A549 (cell line): Measurements from ENCODE around the gene PTH2. TPM values are rescaled to one million over a fixed set of nuclear protein-coding genes. Genes with fewer than 3 reads are reported as not detected.

ENCODE experiments used
- ATAC-seq, 2 experiments: fragments of 200-7000 bp in 1 of 2; fragments of >200 bp in 1 of 2; cut with Nextera tagmentation in 1 of 2; cut with Tn5 transposase in 1 of 2; 3 replicates each; pipeline versions ENCODE4 v1.8.0 to v1.9.1; 2018 to 2020; ENCODE audit warnings: mild to moderate bottlenecking in 1 of 2, moderate library complexity in 1 of 2
- CTCF ChIA-PET: fragments of 300-600 bp; sonication (Branson Sonifier 250); formaldehyde crosslinking; extraction: SDS; loops from one replicate; lab custom pipeline; 2021; ENCODE audit warnings: antibody characterized with exemption, inconsistent platforms; lab: Yijun Ruan, JAX
- POLR2A ChIA-PET: fragments of 350-600 bp; formaldehyde crosslinking; extraction: SDS; loops from one replicate; lab custom pipeline; 2021; ENCODE audit warnings: antibody characterized with exemption, inconsistent platforms; lab: Yijun Ruan, JAX
- DNase-seq, 2 experiments: peaks; one replicate each; pipeline versions ENCODE4 v3.0.0 to v3.0.0-alpha.2; 2011 to 2016; ENCODE audit warnings: low read depth in 1 of 2, low spot score in 1 of 2
- FAIRE-seq: peaks from 2 replicates; lab custom pipeline; 2011; peaks lifted over from hg19 to GRCh38; lab: Jason Lieb, UNC
- H3K27ac ChIP-seq, 2 experiments: fragments of >200 bp; sonication (Bioruptor Twin); formaldehyde crosslinking; 3 replicates each; pipeline ENCODE4 v1.5.1; 2016 to 2017
- H3K4me1 ChIP-seq: fragments of >200 bp; sonication (Bioruptor Twin); formaldehyde crosslinking; 3 replicates; pipeline ENCODE4 v1.6.1; 2016
- H3K4me2 ChIP-seq: fragments of >200 bp; sonication (Bioruptor Twin); formaldehyde crosslinking; 3 replicates; pipeline ENCODE4 v1.6.1; 2016
- H3K4me3 ChIP-seq: fragments of >200 bp; sonication (Bioruptor Twin); formaldehyde crosslinking; 3 replicates; pipeline ENCODE4 v1.5.1; 2016
- H3K9me3 ChIP-seq: fragments of >200 bp; sonication (Bioruptor Twin); formaldehyde crosslinking; 3 replicates; pipeline ENCODE4 v1.6.1; 2016
- CEBPB ChIP-seq, 2 experiments: fragments of >200 bp in 1 of 2; sonication (Bioruptor Twin) in 1 of 2; formaldehyde crosslinking in 1 of 2; IDR thresholded peaks; 2 replicates each; pipeline ENCODE4 v1.6.1; 2012 to 2016
- CHD2 ChIP-seq: fragments of 150-350 bp; IDR thresholded peaks from 2 replicates; pipeline ENCODE4 v1.6.1; 2014; ENCODE audit warnings: low read length; ENCODE audit not compliant: partially characterized antibody
- EP300 ChIP-seq, 2 experiments: fragments of >200 bp; sonication (Bioruptor Twin); formaldehyde crosslinking; IDR thresholded peaks; 2 replicates in 1 of 2; 3 replicates in 1 of 2; pipeline ENCODE4 v1.6.1; 2016 to 2017
- ESRRA ChIP-seq: fragments of 150-350 bp; IDR thresholded peaks from 2 replicates; pipeline ENCODE4 v1.6.1; 2014; ENCODE audit warnings: mild to moderate bottlenecking, low read length, borderline replicate concordance
- FOSL2 ChIP-seq, 2 experiments: fragments of 450-650 bp in 1 of 2; fragments of >200 bp in 1 of 2; sonication (Bioruptor Twin) in 1 of 2; formaldehyde crosslinking; IDR thresholded peaks; 2 replicates each; pipeline versions ENCODE4 v1.5.0 to v1.6.1; 2016 to 2020; ENCODE audit warnings: mild to moderate bottlenecking in 1 of 2, moderate library complexity in 1 of 2
- FOXS1 ChIP-seq: fragments of 250-450 bp; sonication (Bioruptor Pico); IDR thresholded peaks from 2 replicates; pipeline ENCODE4 v1.5.0; 2020; ENCODE audit warnings: mild to moderate bottlenecking, moderate library complexity
- KDM5A ChIP-seq: fragments of 200-600 bp; sonication (generic); IDR thresholded peaks from 2 replicates; pipeline ENCODE4 v1.6.1; 2016; ENCODE audit warnings: antibody characterized with exemption, mild to moderate bottlenecking
- PHF8 ChIP-seq: fragments of 200-600 bp; sonication (generic); IDR thresholded peaks from 2 replicates; pipeline ENCODE4 v1.6.1; 2016; ENCODE audit warnings: low read depth, mild to moderate bottlenecking, antibody characterized with exemption, moderate library complexity, borderline replicate concordance
- POLR2A ChIP-seq: IDR thresholded peaks from 2 replicates; pipeline ENCODE4 v1.6.1; 2012; ENCODE audit warnings: mild to moderate bottlenecking, low read length
- RAD21 ChIP-seq, 2 experiments: fragments of >200 bp in 1 of 2; sonication (Bioruptor Twin) in 1 of 2; formaldehyde crosslinking in 1 of 2; IDR thresholded peaks in 1 of 2; conservative IDR thresholded peaks in 1 of 2; 2 replicates in 1 of 2; 3 replicates in 1 of 2; pipeline ENCODE4 v1.6.1; 2012 to 2018; ENCODE audit warnings: inconsistent platforms in 1 of 2
- RARB ChIP-seq: fragments of 250-450 bp; sonication (Bioruptor Pico); IDR thresholded peaks from 2 replicates; pipeline ENCODE4 v1.8.0; 2021; ENCODE audit warnings: mild to moderate bottlenecking, moderate library complexity
- RFX5 ChIP-seq: fragments of 450-650 bp; IDR thresholded peaks from 2 replicates; pipeline ENCODE4 v1.7.1; 2014; ENCODE audit warnings: antibody characterized with exemption, mild to moderate bottlenecking, moderate library complexity
- SMC3 ChIP-seq: fragments of >200 bp; sonication (Bioruptor Twin); formaldehyde crosslinking; IDR thresholded peaks from 3 replicates; pipeline ENCODE4 v1.6.1; 2018; ENCODE audit warnings: inconsistent platforms
- ZFP36 ChIP-seq: fragments of 450-650 bp; IDR thresholded peaks from 2 replicates; pipeline ENCODE4 v1.6.1; 2014; ENCODE audit warnings: borderline replicate concordance; ENCODE audit not compliant: partially characterized antibody
- WGBS: methylation state at CpG from one replicate; pipeline ENCODE4 v1.1.6; 2017; ENCODE audit errors: missing lambda C conversion rate; 5-methylcytosine and 5-hydroxymethylcytosine counted together
- polyA plus RNA-seq, 4 experiments: library from polyadenylated mRNA; depleted of rRNA in 3 of 4; stranded (reverse); fragments of >200 nt; fragmentation: RNase III in 1 of 4; extraction: RNeasy Plus Mini Kit Qiagen cat#74134 plus additional on column Dnase treatment in 1 of 4; gene quantifications; 2 replicates in 3 of 4; 3 replicates in 1 of 4; pipeline ENCODE4 v1.2.3, GENCODE V29; 2011 to 2017
- TF ChIP-seq, protein P1 (sequence below): fragments of 150-350 bp; IDR thresholded peaks from 2 replicates; pipeline ENCODE4 v1.6.1; 2014; ENCODE audit warnings: low read depth, mild to moderate bottlenecking, low read length
- TF ChIP-seq, protein P2 (sequence below): fragments of >200 bp; sonication (Bioruptor Twin); formaldehyde crosslinking; IDR thresholded peaks from 3 replicates; pipeline ENCODE4 v1.5.1; 2016
- TF ChIP-seq, protein P3 (sequence below): fragments of >200 bp; sonication (Bioruptor Twin); formaldehyde crosslinking; IDR thresholded peaks from 2 replicates; pipeline ENCODE4 v1.6.1; 2016
- TF ChIP-seq, protein P4 (sequence below): IDR thresholded peaks from 2 replicates; pipeline ENCODE4 v1.6.1; 2012; ENCODE audit warnings: low read depth, borderline replicate concordance
- TF ChIP-seq, protein P5 (sequence below): fragments of 250-450 bp; sonication (Bioruptor Pico); IDR thresholded peaks from 2 replicates; pipeline ENCODE4 v1.5.0; 2021; ENCODE audit warnings: mild to moderate bottlenecking, moderate library complexity, borderline replicate concordance

PTH2 gene
- polyA plus RNA-seq, 2 of the 4 experiments (the other 2 are of a cell fraction) = not detected

DNA sequence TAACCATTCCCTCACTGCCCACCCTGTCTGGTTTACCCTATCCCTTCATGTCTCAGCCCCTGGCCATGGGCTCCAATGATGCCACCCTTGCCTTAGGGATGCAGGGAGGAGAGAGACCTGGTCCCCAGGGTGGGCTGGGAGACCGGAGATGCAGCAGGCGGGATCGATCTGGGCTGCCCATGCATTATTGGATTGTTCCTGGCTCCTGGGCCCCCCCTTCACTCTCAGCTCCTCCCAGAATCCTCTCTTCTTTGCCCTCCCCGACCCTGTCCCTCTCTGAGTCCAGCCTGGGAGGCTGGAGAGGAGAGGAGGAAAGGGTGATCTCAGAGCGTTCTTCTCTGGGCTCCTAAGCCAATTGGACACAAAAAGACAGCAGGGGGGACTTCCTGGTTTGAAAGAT lies 29.4 kb downstream of the PTH2 start (continued):
- TF ChIP-seq FOXS1 (CRISPR knock-in tag) (no peak), EP300 (IDR thresholded peaks at IDR 0.05) (no peak), POLR2A (no peak)
- TF ChIP-seq, protein P1, sequence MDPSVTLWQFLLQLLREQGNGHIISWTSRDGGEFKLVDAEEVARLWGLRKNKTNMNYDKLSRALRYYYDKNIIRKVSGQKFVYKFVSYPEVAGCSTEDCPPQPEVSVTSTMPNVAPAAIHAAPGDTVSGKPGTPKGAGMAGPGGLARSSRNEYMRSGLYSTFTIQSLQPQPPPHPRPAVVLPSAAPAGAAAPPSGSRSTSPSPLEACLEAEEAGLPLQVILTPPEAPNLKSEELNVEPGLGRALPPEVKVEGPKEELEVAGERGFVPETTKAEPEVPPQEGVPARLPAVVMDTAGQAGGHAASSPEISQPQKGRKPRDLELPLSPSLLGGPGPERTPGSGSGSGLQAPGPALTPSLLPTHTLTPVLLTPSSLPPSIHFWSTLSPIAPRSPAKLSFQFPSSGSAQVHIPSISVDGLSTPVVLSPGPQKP = no peak

DNA sequence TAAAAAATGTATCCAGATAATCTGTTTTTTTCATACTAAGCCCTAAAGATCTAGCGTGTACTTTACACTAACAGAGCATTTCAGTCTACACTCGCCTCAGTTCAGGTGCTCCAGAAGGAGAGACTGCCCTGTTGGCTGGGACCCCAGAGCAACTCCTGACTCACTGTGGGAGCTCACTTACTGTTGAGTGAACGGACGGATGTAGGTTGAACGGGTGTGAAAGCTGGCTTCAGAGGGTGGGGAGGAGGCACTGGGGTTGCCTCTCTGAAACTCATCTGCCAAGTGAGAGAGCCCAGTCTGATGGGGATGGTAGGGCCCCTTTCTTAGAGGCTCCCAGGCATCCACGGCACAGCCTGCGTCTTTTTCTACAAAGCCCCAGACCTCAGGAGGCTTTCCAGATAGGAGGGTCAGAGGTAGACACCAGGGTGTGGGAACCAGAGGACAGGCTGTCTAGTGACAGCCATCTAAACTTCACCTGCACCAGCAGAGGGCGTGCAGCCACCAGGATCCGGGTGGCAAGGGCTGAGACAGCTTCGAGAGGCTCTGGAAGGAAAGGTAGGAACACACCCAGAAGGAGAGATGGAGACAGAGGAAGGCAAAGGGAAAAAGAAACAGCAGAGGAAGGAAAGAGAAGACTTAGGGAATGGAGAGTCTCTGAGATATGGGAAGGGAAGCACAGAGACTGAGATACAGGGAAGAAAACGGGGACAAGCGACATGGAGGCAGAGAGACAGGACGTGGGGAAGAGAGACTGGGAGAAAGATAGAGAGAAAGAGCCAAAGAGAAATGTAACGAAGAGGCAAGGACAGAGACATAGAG lies 31.5 kb downstream of the PTH2 start:
- ATAC-seq (peak; percentile 83 to 94), FAIRE-seq (peak; percentile 98), DNase-seq (peak; percentile 89 to 93)
- peak; percentile 91 for TF ChIP-seq SMC3
- TF ChIP-seq, protein P2, sequence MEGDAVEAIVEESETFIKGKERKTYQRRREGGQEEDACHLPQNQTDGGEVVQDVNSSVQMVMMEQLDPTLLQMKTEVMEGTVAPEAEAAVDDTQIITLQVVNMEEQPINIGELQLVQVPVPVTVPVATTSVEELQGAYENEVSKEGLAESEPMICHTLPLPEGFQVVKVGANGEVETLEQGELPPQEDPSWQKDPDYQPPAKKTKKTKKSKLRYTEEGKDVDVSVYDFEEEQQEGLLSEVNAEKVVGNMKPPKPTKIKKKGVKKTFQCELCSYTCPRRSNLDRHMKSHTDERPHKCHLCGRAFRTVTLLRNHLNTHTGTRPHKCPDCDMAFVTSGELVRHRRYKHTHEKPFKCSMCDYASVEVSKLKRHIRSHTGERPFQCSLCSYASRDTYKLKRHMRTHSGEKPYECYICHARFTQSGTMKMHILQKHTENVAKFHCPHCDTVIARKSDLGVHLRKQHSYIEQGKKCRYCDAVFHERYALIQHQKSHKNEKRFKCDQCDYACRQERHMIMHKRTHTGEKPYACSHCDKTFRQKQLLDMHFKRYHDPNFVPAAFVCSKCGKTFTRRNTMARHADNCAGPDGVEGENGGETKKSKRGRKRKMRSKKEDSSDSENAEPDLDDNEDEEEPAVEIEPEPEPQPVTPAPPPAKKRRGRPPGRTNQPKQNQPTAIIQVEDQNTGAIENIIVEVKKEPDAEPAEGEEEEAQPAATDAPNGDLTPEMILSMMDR = peak; percentile 98
- TF ChIP-seq RAD21 (conservative IDR thresholded peaks at IDR 0.05 in 1 of 2, IDR thresholded peaks at IDR 0.05 in 1 of 2) = peak; percentile 97 to 99
- no peak for TF ChIP-seq FOXS1 (CRISPR knock-in tag)
- no peaks in the 10 kb centered on the region for H3K9me3 ChIP-seq
- 0 out of 3 replicates have a peak, but pooled peaks cover 3% of the 10 kb centered on the region for H3K4me1 ChIP-seq
- ChIA-PET POLR2A (interaction anchor here (0.9 kb wide), 2 partner anchors 53 to 61 kb away, joined by 3 to 4 read pairs; partner anchors contain the start of gene ALDH16A1), CTCF (interaction anchor here (0.5 to 10.9 kb wide), 35 partner anchors 12 to 609 kb away, joined by 3 to 244 read pairs (median 5); partner anchors contain the start of genes ALDH16A1, FLT3LG, GFY and PIH1D1)
- peak overlapping the region; percentile 17; the same call in 1 of the 3 replicates for H3K4me2 ChIP-seq
- no peak overlapping the region for H3K4me3 ChIP-seq
- no peak overlapping the region for H3K27ac ChIP-seq
- WGBS = 27% methylated on average over 14 of the region's 14 CpGs

DNA sequence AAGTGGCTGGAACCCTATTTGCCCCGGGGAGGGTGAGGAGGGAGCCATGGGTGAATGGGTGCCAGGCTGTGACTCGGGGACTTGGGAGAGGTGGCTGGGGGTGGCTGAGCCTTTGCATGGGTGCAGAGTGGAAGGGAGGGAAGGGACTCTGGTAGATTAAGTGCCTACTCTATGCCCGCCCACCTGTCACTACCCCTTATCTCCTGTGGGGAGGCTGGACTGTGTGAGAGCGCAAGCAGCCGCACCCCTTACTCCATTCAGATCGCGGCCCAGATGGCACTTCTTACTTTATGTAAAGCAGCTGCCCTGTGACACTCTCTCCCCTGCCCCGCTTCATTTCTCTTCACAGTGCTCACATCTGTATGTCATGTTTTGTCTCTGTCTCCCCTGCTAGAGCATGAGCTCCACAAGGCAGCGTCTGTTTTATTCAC lies 32.3 kb downstream of the PTH2 start:
- ChIA-PET CTCF (interaction anchor here (0.6 to 10.9 kb wide), 32 partner anchors 13 to 608 kb away, joined by 3 to 244 read pairs (median 6); partner anchors contain the start of genes ALDH16A1, FLT3LG, GFY and PIH1D1), POLR2A (interaction anchor here (0.9 kb wide), 2 partner anchors 54 to 62 kb away, joined by 3 to 4 read pairs; partner anchors contain the start of gene ALDH16A1)
- H3K9me3 ChIP-seq = no peaks in the 10 kb centered on the region
- no peak overlapping the region for H3K4me3 ChIP-seq
- no peak for DNase-seq
- H3K27ac ChIP-seq = no peak overlapping the region
- TF ChIP-seq, protein P3, sequence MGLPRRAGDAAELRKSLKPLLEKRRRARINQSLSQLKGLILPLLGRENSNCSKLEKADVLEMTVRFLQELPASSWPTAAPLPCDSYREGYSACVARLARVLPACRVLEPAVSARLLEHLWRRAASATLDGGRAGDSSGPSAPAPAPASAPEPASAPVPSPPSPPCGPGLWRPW = no peak
- TF ChIP-seq EP300 (IDR thresholded peaks at IDR 0.05) = no peak
- no peak for TF ChIP-seq ESRRA
- TF ChIP-seq FOSL2 (IDR thresholded peaks at IDR 0.05) = no peak
- no peak for TF ChIP-seq FOSL2 (CRISPR knock-in tag; IDR thresholded peaks at IDR 0.05)
- TF ChIP-seq RFX5 = no peak
- TF ChIP-seq PHF8 = no peak
- no peak for TF ChIP-seq RAD21 (conservative IDR thresholded peaks at IDR 0.05 in 1 of 2, IDR thresholded peaks at IDR 0.05 in 1 of 2)
- TF ChIP-seq KDM5A = no peak
- TF ChIP-seq CEBPB (IDR thresholded peaks at IDR 0.05) = no peak
- TF ChIP-seq POLR2A = no peak
- TF ChIP-seq, protein P4, sequence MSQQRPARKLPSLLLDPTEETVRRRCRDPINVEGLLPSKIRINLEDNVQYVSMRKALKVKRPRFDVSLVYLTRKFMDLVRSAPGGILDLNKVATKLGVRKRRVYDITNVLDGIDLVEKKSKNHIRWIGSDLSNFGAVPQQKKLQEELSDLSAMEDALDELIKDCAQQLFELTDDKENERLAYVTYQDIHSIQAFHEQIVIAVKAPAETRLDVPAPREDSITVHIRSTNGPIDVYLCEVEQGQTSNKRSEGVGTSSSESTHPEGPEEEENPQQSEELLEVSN = no peak
- no peak for TF ChIP-seq RARB (CRISPR knock-in tag)
- no peak for TF ChIP-seq CHD2
- TF ChIP-seq, protein P5, sequence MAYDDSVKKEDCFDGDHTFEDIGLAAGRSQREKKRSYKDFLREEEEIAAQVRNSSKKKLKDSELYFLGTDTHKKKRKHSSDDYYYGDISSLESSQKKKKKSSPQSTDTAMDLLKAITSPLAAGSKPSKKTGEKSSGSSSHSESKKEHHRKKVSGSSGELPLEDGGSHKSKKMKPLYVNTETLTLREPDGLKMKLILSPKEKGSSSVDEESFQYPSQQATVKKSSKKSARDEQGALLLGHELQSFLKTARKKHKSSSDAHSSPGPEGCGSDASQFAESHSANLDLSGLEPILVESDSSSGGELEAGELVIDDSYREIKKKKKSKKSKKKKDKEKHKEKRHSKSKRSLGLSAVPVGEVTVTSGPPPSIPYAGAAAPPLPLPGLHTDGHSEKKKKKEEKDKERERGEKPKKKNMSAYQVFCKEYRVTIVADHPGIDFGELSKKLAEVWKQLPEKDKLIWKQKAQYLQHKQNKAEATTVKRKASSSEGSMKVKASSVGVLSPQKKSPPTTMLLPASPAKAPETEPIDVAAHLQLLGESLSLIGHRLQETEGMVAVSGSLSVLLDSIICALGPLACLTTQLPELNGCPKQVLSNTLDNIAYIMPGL = no peak
- TF ChIP-seq ZFP36 = no peak
- H3K4me2 ChIP-seq = no peak overlapping the region
- no peak for FAIRE-seq
- H3K4me1 ChIP-seq = 0 out of 3 replicates have a peak, but pooled peaks cover 3% of the 10 kb centered on the region
- 37% methylated on average over 9 of the region's 9 CpGs for WGBS
- ATAC-seq = peak; percentile 2 to 23; a peak in 3 of 6 replicates
